HepG2 (cell line): ENCODE results near the gene MYL1.

Source experiments
- ADNP ChIP-seq: sonication (generic); formaldehyde crosslinking; IDR thresholded peaks from 2 replicates; pipeline ENCODE4 v1.4.0; 2020; ENCODE audit warnings: missing genetic modification reagents
- ATRX ChIP-seq: sonication (generic); formaldehyde crosslinking; IDR thresholded peaks from 2 replicates; pipeline ENCODE4 v1.4.0; 2020; ENCODE audit warnings: missing genetic modification reagents, borderline replicate concordance
- BHLHE40 ChIP-seq: IDR thresholded peaks from 2 replicates; pipeline ENCODE4 v1.6.1; 2011; ENCODE audit warnings: low read length, improper control_type of control experiment
- CENPBD1 ChIP-seq: sonication (generic); formaldehyde crosslinking; IDR thresholded peaks from 2 replicates; pipeline ENCODE4 v1.8.0; 2022; ENCODE audit warnings: missing genetic modification reagents, low read depth, mild to moderate bottlenecking, borderline replicate concordance
- IRF2 ChIP-seq: IDR thresholded peaks from 2 replicates; pipeline ENCODE4 v1.6.1; 2018; ENCODE audit warnings: missing genetic modification reagents, missing compliant biosample characterization
- POLR2A ChIP-seq, 2 experiments: IDR thresholded peaks; 2 replicates each; pipeline ENCODE4 v1.6.1; 2011; ENCODE audit warnings: low read depth in 2 of 2, low read length in 2 of 2, mild to moderate bottlenecking in 1 of 2, moderate library complexity in 1 of 2; ENCODE audit not compliant: insufficient read depth in 1 of 2
- SUZ12 ChIP-seq: fragments of 150-350 bp; IDR thresholded peaks from 2 replicates; pipeline ENCODE4 v1.6.1; 2014; ENCODE audit warnings: low read depth, low read length
- ZFP1 ChIP-seq: IDR thresholded peaks from 2 replicates; pipeline ENCODE4 v1.6.1; 2016
- ZKSCAN1 ChIP-seq: fragments of 150-350 bp; IDR thresholded peaks from 2 replicates; pipeline ENCODE4 v1.6.1; 2014; ENCODE audit warnings: low read length
- ZNF562 ChIP-seq: sonication (generic); formaldehyde crosslinking; IDR thresholded peaks from 2 replicates; pipeline ENCODE4 v1.8.0; 2022; ENCODE audit warnings: missing genetic modification reagents, borderline replicate concordance
- ZNF598 ChIP-seq: sonication (generic); formaldehyde crosslinking; IDR thresholded peaks from 2 replicates; pipeline ENCODE4 v1.5.1; 2020; ENCODE audit warnings: mild to moderate bottlenecking, missing genetic modification reagents, borderline replicate concordance
- TF ChIP-seq, protein P1 (sequence below): sonication (generic); formaldehyde crosslinking; conservative IDR thresholded peaks from 2 replicates; pipeline ENCODE4 v1.4.0; 2020; ENCODE audit warnings: missing genetic modification reagents
- TF ChIP-seq, protein P2 (sequence below): IDR thresholded peaks from 2 replicates; pipeline ENCODE4 v1.6.1; 2016; ENCODE audit warnings: missing compliant biosample characterization, missing genetic modification reagents, borderline replicate concordance
- TF ChIP-seq, protein P3 (sequence below): sonication (generic); formaldehyde crosslinking; IDR thresholded peaks from 2 replicates; pipeline ENCODE4 v1.4.0; 2020; ENCODE audit warnings: mild to moderate bottlenecking, missing genetic modification reagents

DNA sequence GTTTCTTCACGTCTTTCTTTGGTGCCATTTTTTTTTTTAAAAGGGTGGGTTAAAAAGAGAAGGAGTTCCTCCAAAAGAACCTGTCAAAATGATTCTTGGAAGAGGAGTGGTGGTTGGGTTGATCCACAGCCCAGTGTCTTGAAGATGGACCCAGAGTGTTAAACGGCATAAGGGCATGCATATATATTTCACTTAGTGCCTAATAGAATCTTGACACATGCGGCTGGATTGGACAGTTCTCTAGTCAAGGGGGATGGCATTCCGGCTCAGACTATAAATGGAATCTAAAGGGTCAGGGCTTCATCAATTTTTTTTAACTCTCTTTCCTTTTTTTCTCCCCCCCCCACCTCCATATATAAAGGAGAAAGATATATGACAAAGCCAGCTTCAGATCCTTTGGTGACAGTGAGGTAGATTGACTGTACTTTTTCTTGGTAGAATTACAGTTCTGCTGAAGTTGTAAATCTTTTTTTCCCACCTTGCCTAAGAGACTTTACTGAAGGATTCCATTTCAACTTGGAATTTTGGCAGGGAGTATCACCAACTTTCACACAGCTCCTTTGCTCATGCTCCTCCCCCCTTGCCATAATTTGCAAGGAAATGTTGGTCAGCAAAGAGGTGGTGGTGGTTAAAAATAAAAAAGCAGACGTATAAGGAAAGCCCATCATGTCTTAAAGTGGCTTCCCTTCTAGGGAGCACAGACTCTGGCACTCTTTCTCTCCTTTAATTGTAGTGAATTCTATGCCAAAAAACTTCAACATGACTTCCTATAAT is at the start of gene MYL1:
- TF ChIP-seq, protein P1, sequence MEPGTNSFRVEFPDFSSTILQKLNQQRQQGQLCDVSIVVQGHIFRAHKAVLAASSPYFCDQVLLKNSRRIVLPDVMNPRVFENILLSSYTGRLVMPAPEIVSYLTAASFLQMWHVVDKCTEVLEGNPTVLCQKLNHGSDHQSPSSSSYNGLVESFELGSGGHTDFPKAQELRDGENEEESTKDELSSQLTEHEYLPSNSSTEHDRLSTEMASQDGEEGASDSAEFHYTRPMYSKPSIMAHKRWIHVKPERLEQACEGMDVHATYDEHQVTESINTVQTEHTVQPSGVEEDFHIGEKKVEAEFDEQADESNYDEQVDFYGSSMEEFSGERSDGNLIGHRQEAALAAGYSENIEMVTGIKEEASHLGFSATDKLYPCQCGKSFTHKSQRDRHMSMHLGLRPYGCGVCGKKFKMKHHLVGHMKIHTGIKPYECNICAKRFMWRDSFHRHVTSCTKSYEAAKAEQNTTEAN (CRISPR knock-in tag), result no peak
- no peak for TF ChIP-seq ZKSCAN1
- no peak for TF ChIP-seq SUZ12
- TF ChIP-seq ZFP1 (CRISPR knock-in tag), result no peak
- TF ChIP-seq IRF2, result no peak
- no peak for TF ChIP-seq ZNF562 (CRISPR knock-in tag)
- no peak for TF ChIP-seq CENPBD1 (CRISPR knock-in tag)
- TF ChIP-seq ZNF598 (CRISPR knock-in tag), result no peak
- TF ChIP-seq, protein P2, sequence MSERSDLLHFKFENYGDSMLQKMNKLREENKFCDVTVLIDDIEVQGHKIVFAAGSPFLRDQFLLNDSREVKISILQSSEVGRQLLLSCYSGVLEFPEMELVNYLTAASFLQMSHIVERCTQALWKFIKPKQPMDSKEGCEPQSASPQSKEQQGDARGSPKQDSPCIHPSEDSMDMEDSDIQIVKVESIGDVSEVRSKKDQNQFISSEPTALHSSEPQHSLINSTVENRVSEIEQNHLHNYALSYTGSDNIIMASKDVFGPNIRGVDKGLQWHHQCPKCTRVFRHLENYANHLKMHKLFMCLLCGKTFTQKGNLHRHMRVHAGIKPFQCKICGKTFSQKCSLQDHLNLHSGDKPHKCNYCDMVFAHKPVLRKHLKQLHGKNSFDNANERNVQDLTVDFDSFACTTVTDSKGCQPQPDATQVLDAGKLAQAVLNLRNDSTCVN, result no peak
- TF ChIP-seq, protein P3, sequence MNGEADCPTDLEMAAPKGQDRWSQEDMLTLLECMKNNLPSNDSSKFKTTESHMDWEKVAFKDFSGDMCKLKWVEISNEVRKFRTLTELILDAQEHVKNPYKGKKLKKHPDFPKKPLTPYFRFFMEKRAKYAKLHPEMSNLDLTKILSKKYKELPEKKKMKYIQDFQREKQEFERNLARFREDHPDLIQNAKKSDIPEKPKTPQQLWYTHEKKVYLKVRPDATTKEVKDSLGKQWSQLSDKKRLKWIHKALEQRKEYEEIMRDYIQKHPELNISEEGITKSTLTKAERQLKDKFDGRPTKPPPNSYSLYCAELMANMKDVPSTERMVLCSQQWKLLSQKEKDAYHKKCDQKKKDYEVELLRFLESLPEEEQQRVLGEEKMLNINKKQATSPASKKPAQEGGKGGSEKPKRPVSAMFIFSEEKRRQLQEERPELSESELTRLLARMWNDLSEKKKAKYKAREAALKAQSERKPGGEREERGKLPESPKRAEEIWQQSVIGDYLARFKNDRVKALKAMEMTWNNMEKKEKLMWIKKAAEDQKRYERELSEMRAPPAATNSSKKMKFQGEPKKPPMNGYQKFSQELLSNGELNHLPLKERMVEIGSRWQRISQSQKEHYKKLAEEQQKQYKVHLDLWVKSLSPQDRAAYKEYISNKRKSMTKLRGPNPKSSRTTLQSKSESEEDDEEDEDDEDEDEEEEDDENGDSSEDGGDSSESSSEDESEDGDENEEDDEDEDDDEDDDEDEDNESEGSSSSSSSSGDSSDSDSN (CRISPR knock-in tag), result no peak
- no peak for TF ChIP-seq BHLHE40
- TF ChIP-seq ATRX, result no peak
- TF ChIP-seq POLR2A (IDR thresholded peaks at IDR 0.05; ENCODE audit: insufficient read depth in 1 of 2, low read depth in 2 of 2, low read length in 2 of 2), result no peak
- no peak for TF ChIP-seq ADNP (CRISPR knock-in tag)
